ENCODE data around the gene LRIT3.

Gene LRIT3

DNA sequence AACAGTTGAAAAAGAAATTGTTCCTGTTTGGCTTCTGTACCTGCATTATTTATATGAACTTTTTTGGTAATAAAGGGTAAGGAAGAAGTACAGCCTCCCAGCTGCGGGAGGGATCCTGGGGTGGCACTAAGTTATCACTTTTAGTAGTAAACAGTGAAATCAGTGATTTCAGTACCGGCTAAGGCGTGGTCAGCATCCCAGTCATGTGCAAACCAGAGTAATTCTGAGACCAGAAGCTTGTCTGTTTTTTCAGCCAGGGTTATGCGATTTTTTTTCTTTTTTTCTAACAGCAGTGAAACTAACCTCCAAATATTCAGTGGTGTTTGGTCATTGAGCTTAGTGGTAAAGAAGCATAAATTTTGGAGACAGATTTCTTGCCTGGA, 68.1 kb downstream of the LRIT3 start:
- H3K4me3 ChIP-seq (replicated peaks; ENCODE audit: low read depth, low read length): no peak overlapping the region
- TF ChIP-seq, protein P1, sequence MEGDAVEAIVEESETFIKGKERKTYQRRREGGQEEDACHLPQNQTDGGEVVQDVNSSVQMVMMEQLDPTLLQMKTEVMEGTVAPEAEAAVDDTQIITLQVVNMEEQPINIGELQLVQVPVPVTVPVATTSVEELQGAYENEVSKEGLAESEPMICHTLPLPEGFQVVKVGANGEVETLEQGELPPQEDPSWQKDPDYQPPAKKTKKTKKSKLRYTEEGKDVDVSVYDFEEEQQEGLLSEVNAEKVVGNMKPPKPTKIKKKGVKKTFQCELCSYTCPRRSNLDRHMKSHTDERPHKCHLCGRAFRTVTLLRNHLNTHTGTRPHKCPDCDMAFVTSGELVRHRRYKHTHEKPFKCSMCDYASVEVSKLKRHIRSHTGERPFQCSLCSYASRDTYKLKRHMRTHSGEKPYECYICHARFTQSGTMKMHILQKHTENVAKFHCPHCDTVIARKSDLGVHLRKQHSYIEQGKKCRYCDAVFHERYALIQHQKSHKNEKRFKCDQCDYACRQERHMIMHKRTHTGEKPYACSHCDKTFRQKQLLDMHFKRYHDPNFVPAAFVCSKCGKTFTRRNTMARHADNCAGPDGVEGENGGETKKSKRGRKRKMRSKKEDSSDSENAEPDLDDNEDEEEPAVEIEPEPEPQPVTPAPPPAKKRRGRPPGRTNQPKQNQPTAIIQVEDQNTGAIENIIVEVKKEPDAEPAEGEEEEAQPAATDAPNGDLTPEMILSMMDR (IDR thresholded peaks at IDR 0.05; ENCODE audit: low read length, missing control alignments): no peak
- no peak for DNase-seq (ENCODE audit: low read depth)

DNA sequence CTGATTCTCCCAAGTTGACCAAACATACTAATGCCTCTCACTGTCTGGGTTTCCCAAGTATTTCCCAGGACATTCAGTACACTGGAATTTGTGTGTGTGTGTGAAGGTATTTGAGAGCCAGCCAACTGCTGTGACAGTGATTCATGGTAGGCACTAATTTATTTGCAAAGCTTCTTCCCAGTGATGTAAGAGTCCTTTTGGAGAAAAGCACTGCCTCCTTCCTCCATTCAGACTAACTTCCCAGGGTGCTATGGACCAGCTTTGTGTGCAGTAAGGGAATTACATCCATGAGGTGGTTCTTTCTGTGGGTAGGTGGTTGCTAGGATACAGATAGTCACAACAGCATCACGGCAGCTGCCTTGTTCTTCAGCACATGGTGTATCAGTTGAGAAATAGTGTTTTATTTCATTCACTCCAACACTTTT, 73.5 kb downstream of the LRIT3 start:
- peak; percentile 68 for DNase-seq (ENCODE audit: low read depth)
- no peak overlapping the region for H3K4me3 ChIP-seq (replicated peaks; ENCODE audit: low read depth, low read length)
- TF ChIP-seq, protein P1 (IDR thresholded peaks at IDR 0.05; ENCODE audit: low read length, missing control alignments): no peak
